ENCODE results near the gene ANKS1B.
"Not testable (repeated sequence)": the region's sequence is repeated elsewhere in the genome, so short reads cannot be mapped to it uniquely, and the experiment has no call there.

The ANKS1B gene

GRCh38 chr12:100020370-100020769, 35.6 kb upstream of the ANKS1B start:
- TF ChIP-seq CTCF (IDR thresholded peaks at IDR 0.05; ENCODE audit: unreplicated experiment in 3 of 3): no peak

DNA sequence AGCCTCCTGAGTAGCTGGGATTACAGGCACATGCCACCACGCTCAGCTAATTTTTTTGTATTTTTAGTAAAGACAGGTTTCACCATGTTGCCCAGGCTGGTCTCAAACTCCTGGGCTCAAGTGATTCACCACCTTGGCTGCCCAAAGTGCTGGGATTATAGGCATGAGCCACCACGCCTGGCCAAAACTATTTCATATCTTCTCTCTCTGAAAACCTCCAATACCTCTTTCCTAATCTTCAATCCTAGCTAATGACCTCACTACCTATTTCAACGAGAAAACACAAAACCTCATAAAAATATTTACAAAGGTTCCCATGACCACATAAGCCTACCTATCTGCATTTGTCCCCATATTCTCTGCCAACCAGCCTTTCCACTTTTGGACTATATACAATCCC, 32.3 kb upstream of the ANKS1B start:
- no peaks in the 10 kb centered on the region for H3K36me3 Mint-ChIP-seq (ENCODE audit: low read depth)
- no peak for TF ChIP-seq CTCF (IDR thresholded peaks at IDR 0.05; ENCODE audit: unreplicated experiment in 3 of 3)
- no peaks in the 10 kb centered on the region for H3K4me1 Mint-ChIP-seq
- H3K27ac Mint-ChIP-seq: no peak overlapping the region
- no peak overlapping the region for H3K4me3 Mint-ChIP-seq
- H3K27me3 Mint-ChIP-seq (ENCODE audit: low read depth): no peaks in the 10 kb centered on the region
- H3K9me3 Mint-ChIP-seq: peaks cover 17% of the 10 kb centered on the region

More at GRCh38 chr12:100020370-100020769, 35.6 kb upstream of the ANKS1B start:
- Mint-ChIP-seq H3K4me1 (no peaks in the 10 kb centered on the region), H3K36me3 (ENCODE audit: low read depth) (no peaks in the 10 kb centered on the region), H3K4me3 (no peak overlapping the region), H3K27me3 (ENCODE audit: low read depth) (no peaks in the 10 kb centered on the region), H3K9me3 (peaks cover 13% of the 10 kb centered on the region), H3K27ac (no peak overlapping the region)

DNA sequence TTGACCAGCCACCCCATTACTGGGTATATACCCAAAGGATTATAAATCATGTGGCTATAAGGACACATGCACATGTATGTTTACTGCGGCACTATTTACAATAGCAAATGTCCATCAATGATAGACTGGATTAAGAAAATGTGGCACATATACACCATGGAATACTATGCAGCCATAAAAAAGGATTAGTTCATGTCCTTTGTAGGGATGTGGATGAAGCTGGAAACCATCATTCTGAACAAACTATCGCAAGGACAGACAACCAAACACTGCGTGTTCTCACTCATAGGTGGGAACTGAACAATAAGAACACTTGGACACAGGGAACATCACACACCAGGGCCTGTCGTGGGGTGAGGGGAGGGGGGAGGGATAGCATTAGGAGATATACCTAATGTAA, 31.6 kb upstream of the ANKS1B start:
- not testable (repeated sequence) for H3K4me1 Mint-ChIP-seq; H3K27ac Mint-ChIP-seq; H3K36me3 Mint-ChIP-seq (ENCODE audit: low read depth); H3K4me3 Mint-ChIP-seq; H3K27me3 Mint-ChIP-seq (ENCODE audit: low read depth); H3K9me3 Mint-ChIP-seq

DNA sequence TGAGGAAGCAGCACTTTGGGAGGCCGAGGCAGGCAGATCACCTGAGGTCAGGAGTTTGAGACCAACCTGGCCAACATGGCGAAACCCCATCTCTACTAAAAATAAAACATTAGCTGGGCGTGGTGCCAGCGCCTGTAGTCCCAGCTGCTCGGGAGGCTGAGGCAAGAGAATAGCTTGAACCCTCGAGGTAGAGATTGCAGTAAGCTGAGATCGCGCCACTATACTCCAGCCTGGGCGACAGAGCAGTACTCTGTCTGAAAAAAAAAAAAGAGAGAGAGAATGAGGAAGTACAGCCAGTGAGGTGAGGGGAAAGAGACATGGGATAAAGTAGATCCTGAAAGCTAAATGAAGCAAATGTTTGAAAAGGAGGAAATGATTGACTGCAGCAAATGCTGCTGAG, 21.1 kb upstream of the ANKS1B start:
- H3K4me1 Mint-ChIP-seq; H3K4me3 Mint-ChIP-seq; H3K36me3 Mint-ChIP-seq (ENCODE audit: low read depth); H3K27me3 Mint-ChIP-seq (ENCODE audit: low read depth); H3K27ac Mint-ChIP-seq; H3K9me3 Mint-ChIP-seq: not testable (repeated sequence)

DNA sequence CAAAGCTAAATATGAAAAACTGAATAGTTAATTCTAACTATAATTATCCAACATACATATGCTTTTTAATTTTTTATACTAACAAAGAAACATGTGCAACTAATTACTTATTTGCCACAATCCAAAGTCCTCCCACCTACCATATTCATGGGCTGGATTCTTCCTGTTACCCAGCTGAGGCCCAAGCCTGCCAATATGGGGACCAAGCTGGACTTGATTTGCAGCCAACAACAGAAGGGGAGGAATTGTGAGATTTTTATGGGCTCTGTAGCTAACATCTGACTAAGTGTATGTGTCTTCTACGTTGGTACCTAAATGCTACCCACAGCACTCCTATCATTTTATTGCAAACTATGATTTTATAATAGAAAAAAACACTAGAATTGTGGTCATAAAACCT, 13.1 kb upstream of the ANKS1B start:
- Mint-ChIP-seq H3K9me3 (peaks cover 19% of the 10 kb centered on the region), H3K36me3 (ENCODE audit: low read depth) (no peaks in the 10 kb centered on the region), H3K4me1 (no peaks in the 10 kb centered on the region), H3K27ac (no peak overlapping the region), H3K4me3 (no peak overlapping the region), H3K27me3 (ENCODE audit: low read depth) (no peaks in the 10 kb centered on the region)
- no peak for TF ChIP-seq CTCF (IDR thresholded peaks at IDR 0.05; ENCODE audit: unreplicated experiment in 3 of 3)

- H3K27me3 Mint-ChIP-seq (ENCODE audit: low read depth): no peaks in the 10 kb centered on the region
- no peaks in the 10 kb centered on the region for H3K36me3 Mint-ChIP-seq (ENCODE audit: low read depth)
- H3K4me1 Mint-ChIP-seq: no peaks in the 10 kb centered on the region
- TF ChIP-seq CTCF (IDR thresholded peaks at IDR 0.05; ENCODE audit: unreplicated experiment in 3 of 3): no peak
- H3K9me3 Mint-ChIP-seq: peaks cover 23% of the 10 kb centered on the region
- no peak overlapping the region for H3K27ac Mint-ChIP-seq
- H3K4me3 Mint-ChIP-seq: no peak overlapping the region
Measured at GRCh38 chr12:99996095-99996494, 11.4 kb upstream of the ANKS1B start.

DNA sequence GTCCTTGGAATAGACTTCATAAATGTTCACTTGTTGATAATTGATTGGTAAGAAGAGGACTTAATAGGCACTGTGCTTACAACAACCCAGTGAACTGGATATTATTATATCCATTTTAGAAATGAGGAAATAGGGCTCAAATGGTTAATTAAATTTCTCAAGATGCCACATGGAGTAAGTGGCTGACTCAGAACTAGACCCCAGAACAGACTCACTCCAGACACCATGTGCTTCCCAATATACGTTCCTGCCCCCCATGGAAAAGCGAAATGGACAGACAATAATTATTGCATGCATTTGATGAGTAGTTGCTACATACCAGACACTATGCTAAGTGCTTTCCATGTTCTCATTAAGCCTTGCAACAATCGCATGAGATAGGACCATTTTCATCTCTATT, 895 bp upstream of the ANKS1B start:
- H3K4me1 Mint-ChIP-seq: peaks cover 16% of the 10 kb centered on the region
- H3K27me3 Mint-ChIP-seq (ENCODE audit: low read depth): peaks cover 28% of the 10 kb centered on the region
- no peak for TF ChIP-seq CTCF (IDR thresholded peaks at IDR 0.05; ENCODE audit: unreplicated experiment in 3 of 3)
- H3K4me3 Mint-ChIP-seq: peak overlapping the region; percentile 87 to 95 (median 93)
- peak overlapping the region in 2 of 3 experiments; percentile 11 to 90 for H3K27ac Mint-ChIP-seq
- no peaks in the 10 kb centered on the region for H3K36me3 Mint-ChIP-seq (ENCODE audit: low read depth)
- no peaks in the 10 kb centered on the region for H3K9me3 Mint-ChIP-seq
